ENCODE data around the gene STARD5.

Gene STARD5

GRCh38 chr15:81280696-81281455 lies 43.1 kb downstream of the STARD5 start:
- no peak for FAIRE-seq
- DNase-seq (ENCODE audit: insufficient read length, low spot score): no peak
- no peak for TF ChIP-seq CTCF (IDR thresholded peaks at IDR 0.05; ENCODE audit: insufficient read depth, missing control alignments)

DNA sequence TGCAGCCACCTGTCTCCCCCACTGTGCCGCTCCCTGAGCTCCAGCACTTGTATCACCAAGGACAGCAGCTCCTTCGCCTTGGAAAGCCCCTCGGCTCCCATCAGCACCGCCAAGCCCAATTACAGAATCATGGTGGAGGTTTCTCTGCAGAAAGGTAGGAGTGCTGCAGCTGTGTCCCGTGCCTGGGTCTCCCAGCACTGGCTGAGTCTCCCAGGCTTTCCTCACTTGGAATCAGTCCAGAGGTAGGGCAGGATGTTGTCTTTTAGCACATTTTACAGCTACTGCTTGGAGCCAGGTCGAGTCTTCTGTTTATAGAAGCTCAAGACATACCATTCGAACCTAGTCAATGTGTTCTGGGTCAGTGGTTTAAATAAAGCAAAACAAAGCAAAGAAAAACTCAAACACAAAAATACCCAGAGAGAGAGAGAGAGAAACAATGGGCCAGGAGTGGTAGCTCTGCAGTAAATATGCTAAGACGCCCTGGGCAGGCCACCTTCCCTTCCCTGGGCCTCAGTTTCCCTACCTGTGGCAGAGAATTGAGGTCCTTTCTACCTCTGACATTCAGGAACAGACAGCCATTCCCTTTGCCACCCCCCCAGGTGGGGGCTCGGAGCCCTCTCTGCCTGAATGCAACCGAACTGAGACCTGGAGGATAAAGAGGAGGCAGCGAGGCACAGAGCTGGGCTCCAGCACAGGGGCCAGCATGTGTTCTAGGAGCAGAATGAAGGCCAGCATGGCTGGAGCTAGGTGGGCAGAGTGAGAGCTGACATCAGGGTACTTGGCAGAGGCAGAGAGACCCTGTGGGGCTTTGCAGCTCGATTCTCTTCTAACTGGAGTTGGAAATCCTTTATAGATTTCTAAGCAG lies 44.1 kb downstream of the STARD5 start:
- no peak for FAIRE-seq
- no peak for TF ChIP-seq CTCF (IDR thresholded peaks at IDR 0.05; ENCODE audit: insufficient read depth, missing control alignments)
- no peak for DNase-seq (ENCODE audit: insufficient read length, low spot score)

DNA sequence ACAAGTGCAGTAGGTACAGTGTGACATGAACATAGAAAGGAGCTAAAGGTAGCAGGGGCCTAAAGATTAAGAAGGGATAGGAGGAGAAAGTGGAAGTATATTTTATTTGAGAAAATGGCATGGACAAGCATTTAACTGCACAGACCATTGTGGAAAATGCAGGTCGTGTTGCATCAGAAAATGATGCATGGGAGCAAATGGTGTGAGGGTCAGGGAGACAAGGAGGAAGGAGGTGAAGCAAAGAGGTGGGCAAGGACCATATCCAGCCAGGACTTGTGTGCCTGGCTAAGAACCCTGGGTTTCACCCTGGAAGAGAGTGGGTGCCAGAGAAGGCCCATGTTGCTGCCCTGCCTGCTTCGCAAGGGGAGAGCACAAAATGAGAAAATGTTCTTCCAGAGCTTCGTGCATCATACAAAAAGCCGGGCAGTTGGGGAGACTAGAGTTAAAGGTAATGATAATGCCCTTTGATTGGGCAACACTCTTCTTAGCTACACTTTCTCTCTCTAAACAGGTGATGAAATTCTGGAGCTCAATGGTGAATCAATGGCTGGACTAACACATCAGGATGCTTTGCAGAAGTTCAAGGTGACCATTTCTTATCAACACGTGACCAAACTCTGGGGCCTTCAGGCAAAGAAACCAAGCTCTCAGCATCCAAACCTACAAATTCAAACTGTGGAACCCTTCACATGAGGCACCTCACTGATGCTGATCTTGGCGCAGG lies 45.5 kb downstream of the STARD5 start:
- FAIRE-seq (no peak), DNase-seq (ENCODE audit: insufficient read length, low spot score) (no peak)
- TF ChIP-seq CTCF (IDR thresholded peaks at IDR 0.05; ENCODE audit: insufficient read depth, missing control alignments): no peak

DNA sequence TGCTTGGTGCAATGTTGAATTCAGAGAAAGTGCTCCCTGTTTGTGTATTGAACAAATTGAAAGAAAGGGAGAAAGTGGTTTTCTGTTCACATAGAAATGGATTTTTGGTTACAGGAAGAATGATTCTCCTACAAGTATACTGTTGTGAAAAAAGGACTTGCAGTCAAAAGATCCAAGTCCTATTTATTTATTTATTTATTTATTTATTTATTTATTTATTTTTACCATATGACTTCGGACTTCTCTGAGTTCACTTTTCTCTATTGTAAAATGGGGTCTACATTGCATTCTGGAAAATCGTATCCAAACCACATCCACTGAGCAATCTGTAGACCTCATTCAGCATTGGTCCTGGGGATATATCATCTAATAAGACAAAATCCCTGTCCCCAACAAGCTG lies 46.1 kb downstream of the STARD5 start:
- no peak for TF ChIP-seq CTCF (IDR thresholded peaks at IDR 0.05; ENCODE audit: insufficient read depth, missing control alignments)
- FAIRE-seq (no peak), DNase-seq (ENCODE audit: insufficient read length, low spot score) (no peak)

GRCh38 chr15:81276967-81277366 lies 47.0 kb downstream of the STARD5 start:
- no peak for TF ChIP-seq CTCF (IDR thresholded peaks at IDR 0.05; ENCODE audit: insufficient read depth, missing control alignments)
- DNase-seq (ENCODE audit: insufficient read length, low spot score): no peak
- no peak for FAIRE-seq

GRCh38 chr15:81275711-81276392 lies 48.1 kb downstream of the STARD5 start:
- no peak for TF ChIP-seq CTCF (IDR thresholded peaks at IDR 0.05; ENCODE audit: insufficient read depth, missing control alignments)
- DNase-seq (ENCODE audit: insufficient read length, low spot score) (no peak), FAIRE-seq (no peak)

All from D721Med (cell line).